ENCODE data around the gene PCMTD2.

Gene PCMTD2

DNA sequence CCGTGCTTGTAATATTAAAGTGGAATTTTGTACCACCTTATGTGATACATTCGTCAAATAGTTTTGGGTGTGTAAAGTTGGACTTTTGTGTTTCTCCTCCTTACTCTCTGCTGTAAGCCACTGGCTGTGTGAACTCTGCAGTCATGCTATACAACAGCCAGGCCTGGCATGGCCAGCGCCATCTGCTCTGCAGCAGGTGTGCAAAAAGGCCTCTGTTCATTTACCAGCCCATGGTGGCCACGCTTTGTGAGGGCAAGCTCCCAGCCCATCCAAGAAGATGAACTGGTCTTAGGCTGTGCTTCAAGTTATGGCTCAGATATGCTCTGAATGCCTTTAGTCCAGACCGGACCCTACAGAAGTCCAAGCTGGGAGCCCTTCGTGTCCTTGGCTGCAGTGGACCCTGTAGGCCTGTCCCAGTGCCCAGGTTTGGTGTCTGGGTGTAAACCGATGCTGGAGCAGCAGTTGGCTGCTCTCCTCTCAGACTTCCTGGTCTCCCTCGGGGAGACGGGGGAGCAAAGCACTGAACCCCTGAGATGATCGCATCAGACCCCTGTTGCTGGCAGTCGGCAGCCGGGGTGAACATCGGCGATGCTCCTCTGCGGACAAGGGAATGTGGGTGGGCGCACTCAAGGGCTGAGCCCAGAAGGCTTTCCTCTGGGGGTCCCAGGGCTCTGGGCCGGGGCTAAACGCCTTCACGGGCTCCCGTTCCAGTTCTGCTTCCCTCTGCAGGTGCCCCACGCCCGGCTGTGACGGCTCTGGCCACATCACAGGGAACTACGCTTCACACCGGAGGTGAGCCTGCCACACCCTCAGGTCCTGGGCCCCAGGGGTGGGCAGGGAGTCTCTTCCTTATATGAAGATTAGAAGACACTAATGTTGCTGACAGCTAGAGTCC is 28.6 kb upstream of the PCMTD2 start:
- no peak for DNase-seq (ENCODE audit: low spot score)
- TF ChIP-seq, protein P1, sequence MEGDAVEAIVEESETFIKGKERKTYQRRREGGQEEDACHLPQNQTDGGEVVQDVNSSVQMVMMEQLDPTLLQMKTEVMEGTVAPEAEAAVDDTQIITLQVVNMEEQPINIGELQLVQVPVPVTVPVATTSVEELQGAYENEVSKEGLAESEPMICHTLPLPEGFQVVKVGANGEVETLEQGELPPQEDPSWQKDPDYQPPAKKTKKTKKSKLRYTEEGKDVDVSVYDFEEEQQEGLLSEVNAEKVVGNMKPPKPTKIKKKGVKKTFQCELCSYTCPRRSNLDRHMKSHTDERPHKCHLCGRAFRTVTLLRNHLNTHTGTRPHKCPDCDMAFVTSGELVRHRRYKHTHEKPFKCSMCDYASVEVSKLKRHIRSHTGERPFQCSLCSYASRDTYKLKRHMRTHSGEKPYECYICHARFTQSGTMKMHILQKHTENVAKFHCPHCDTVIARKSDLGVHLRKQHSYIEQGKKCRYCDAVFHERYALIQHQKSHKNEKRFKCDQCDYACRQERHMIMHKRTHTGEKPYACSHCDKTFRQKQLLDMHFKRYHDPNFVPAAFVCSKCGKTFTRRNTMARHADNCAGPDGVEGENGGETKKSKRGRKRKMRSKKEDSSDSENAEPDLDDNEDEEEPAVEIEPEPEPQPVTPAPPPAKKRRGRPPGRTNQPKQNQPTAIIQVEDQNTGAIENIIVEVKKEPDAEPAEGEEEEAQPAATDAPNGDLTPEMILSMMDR (IDR thresholded peaks at IDR 0.05; ENCODE audit: borderline replicate concordance, control extremely low read depth, extremely low read depth, insufficient read depth, missing control alignments), result no peak
- in situ Hi-C loops (cut with MboI; ENCODE audit: low sequenced_read_pairs, unreplicated experiment), result no loop called here

DNA sequence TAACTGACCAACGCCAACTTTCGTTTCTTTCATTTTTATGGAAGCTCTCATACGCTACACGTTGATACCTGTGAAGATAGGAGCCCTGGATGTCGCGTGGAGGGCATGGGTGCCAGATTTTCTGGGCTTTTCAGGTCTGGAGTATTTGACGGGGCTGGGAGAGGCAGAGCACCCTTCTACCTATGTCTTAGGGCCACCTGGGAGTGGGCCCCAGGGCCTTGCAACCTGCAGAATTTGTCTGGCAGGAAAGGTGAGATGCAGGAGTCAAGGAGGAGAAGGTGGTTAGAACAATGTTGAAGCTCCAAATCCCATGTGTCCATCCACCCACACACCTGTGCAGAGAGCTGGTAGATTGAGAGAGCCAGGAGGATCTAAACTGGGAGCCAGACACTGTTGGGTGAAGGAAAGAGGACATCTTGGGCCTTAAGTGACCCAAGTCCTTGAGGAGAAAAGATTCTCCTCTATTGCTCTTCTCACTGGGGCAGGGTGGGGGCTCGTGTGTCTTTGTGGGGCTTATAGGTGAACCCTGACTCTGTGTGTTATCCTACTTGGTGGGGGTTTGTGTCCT is 27.4 kb upstream of the PCMTD2 start:
- in situ Hi-C loops (cut with MboI; ENCODE audit: low sequenced_read_pairs, unreplicated experiment), result no loop called here
- TF ChIP-seq, protein P1 (IDR thresholded peaks at IDR 0.05; ENCODE audit: borderline replicate concordance, control extremely low read depth, extremely low read depth, insufficient read depth, missing control alignments), result no peak
- no peak for DNase-seq (ENCODE audit: low spot score)

DNA sequence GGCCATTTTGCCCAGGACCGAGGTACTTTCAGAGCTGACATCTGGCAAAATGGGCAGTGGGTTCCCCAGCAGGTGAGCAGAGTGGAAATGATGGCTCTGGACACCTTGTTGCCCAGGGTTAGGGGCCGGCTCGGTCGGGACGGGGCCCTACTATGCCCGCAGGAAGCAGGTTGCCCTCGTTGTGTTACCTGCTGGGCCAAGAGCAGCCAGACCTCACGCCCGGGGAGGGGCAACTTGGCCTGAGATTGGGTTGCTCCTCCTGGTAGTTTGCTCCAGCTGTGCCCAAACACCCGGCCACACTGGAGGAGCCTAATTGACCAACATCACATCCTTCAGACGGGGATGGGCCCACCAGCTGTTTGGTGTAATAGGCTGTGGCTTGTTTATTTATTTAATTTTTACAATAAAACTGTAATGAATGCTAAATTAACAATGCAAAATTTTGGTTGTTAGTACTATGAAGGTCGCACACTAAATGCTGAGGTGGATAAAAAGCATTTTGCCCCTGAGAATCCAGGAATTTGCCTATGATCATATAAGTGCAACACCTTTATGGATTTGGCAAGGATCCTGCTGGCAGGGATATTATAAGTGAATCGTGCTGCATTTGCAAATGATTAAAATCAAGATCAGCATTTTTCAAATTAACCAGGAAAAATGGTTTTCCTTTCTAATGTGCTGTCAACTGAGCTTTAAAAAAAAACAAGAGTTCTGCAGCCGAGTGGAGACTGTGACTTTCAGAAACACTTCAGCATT is 26.6 kb upstream of the PCMTD2 start:
- no peak for DNase-seq (ENCODE audit: low spot score)
- in situ Hi-C loops (cut with MboI; ENCODE audit: low sequenced_read_pairs, unreplicated experiment), result no loop called here
- TF ChIP-seq, protein P1 (IDR thresholded peaks at IDR 0.05; ENCODE audit: borderline replicate concordance, control extremely low read depth, extremely low read depth, insufficient read depth, missing control alignments), result no peak

- TF ChIP-seq, protein P1 (IDR thresholded peaks at IDR 0.05; ENCODE audit: borderline replicate concordance, control extremely low read depth, extremely low read depth, insufficient read depth, missing control alignments), result no peak
- DNase-seq (ENCODE audit: low spot score), result no peak
- in situ Hi-C loops (cut with MboI; ENCODE audit: low sequenced_read_pairs, unreplicated experiment), result no loop called here
Measured at GRCh38 chr20:64229507-64230061, 26.0 kb upstream of the PCMTD2 start.

DNA sequence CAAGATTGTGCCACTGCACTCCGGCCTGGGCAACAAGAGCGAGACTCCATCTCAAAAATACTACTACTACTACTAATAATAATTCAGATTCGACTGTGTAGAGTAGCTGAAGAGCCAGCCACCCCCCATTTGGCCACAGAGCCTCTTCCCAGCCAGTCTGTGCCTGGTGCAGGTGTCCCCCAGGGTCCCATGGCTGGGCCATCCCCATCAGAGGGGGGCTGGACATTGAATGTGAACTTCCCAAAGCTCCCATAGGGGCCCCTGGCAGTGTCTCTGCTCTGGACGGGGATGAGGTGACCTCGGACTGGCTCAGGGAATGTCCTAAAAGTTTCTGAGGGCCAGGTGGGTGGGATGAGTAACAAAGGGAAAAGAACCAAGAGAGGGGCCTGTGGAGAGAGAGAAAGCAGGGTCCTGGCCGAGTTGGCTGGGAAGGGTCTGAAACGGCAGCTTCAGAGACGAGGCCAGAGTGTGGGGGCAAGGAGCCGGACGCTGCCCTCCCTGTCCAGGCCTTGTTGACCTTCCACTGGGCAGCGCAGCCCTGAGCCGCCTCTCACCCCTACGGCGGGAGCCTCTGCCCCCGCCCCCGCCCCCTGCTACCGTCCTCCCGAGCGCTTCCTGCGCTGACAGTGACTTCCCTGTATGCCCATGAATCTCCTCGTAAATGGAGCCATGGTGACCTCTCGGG is 24.9 kb upstream of the PCMTD2 start:
- TF ChIP-seq, protein P1 (IDR thresholded peaks at IDR 0.05; ENCODE audit: borderline replicate concordance, control extremely low read depth, extremely low read depth, insufficient read depth, missing control alignments), result no peak
- in situ Hi-C loops (cut with MboI; ENCODE audit: low sequenced_read_pairs, unreplicated experiment), result no loop called here
- DNase-seq (ENCODE audit: low spot score), result no peak
